Small intestine (tissue), 16 donors: ENCODE results near the gene BNIP3. TPM values are rescaled to one million over a fixed set of nuclear protein-coding genes. Genes with fewer than 3 reads are reported as not detected.

Experiments
- DNase-seq, 2 donors: peaks; one replicate each; pipeline versions ENCODE4 v3.0.0 to v3.0.0-alpha.2; 2013
- FAIRE-seq: peaks from 2 replicates; lab custom pipeline; 2012; peaks lifted over from hg19 to GRCh38; lab: Jason Lieb, UNC
- H3K27ac ChIP-seq, 3 donors: one replicate each; pipeline ENCODE4 v1.5.1; 2013; ENCODE audit warnings: low read length in 2 of 3, mild to moderate bottlenecking in 2 of 3, control low read depth in 1 of 3, inconsistent platforms in 1 of 3, low read depth in 1 of 3, moderate library complexity in 1 of 3
- H3K27me3 ChIP-seq, 3 donors: one replicate each; pipeline ENCODE4 v1.6.1; 2013; ENCODE audit warnings: low read length in 3 of 3, inconsistent platforms in 1 of 3; ENCODE audit not compliant: control insufficient read depth in 3 of 3, insufficient read depth in 3 of 3
- H3K36me3 ChIP-seq, 3 donors: one replicate each; pipeline ENCODE4 v1.6.1; 2013; ENCODE audit warnings: low read length in 3 of 3, inconsistent platforms in 1 of 3, low read depth in 1 of 3, mild to moderate bottlenecking in 1 of 3, moderate library complexity in 1 of 3; ENCODE audit not compliant: control insufficient read depth in 3 of 3, insufficient read depth in 2 of 3
- H3K4me1 ChIP-seq, 3 donors: one replicate each; pipeline ENCODE4 v1.6.1; 2013; ENCODE audit warnings: low read length in 2 of 3, inconsistent platforms in 1 of 3, low read depth in 1 of 3, mild to moderate bottlenecking in 1 of 3, moderate library complexity in 1 of 3; ENCODE audit not compliant: control insufficient read depth in 3 of 3, insufficient read depth in 2 of 3
- H3K4me3 ChIP-seq, 3 donors: one replicate each; pipeline ENCODE4 v1.5.1; 2013; ENCODE audit warnings: low read length in 3 of 3, control low read depth in 1 of 3, inconsistent platforms in 1 of 3, low read depth in 1 of 3, mild to moderate bottlenecking in 1 of 3, moderate library complexity in 1 of 3
- H3K9me3 ChIP-seq, 2 donors: one replicate each; pipeline ENCODE4 v1.6.1; 2013; ENCODE audit warnings: low read depth in 1 of 2, low read length in 1 of 2; ENCODE audit not compliant: control insufficient read depth in 2 of 2, insufficient read depth in 1 of 2
- WGBS, 3 donors: extraction: QIAGEN DNeasy Blood & Tissue Kit; methylation state at CpG; one replicate each; pipeline ENCODE4 v1.1.7; 2013; 5-methylcytosine and 5-hydroxymethylcytosine counted together
- long read RNA-seq, 10 donors: transcript quantifications; one replicate each; lab custom pipeline, GENCODE V29; 2026
- polyA plus RNA-seq, 4 donors: library from polyadenylated mRNA; stranded (reverse) in 3 of 4; unstranded in 1 of 4; fragments of 200-250 nt in 3 of 4; fragments of 120-200 nt in 1 of 4; gene quantifications; one replicate each; pipeline versions ENCODE4 v1.2.1 to v1.2.3, GENCODE V29; 2013
- donor health status: healthy with polysubstance abuse.
- donor health status: control.
- donor health status: control.
- donor health status: Bipolar disorder and iron deficiency.
- donor health status: healthy.

Gene BNIP3, protein sequence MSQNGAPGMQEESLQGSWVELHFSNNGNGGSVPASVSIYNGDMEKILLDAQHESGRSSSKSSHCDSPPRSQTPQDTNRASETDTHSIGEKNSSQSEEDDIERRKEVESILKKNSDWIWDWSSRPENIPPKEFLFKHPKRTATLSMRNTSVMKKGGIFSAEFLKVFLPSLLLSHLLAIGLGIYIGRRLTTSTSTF
- polyA plus RNA-seq, result 10 to 100 TPM; 12.2 to 70.0 (median 17.8) TPM
- long read RNA-seq, donor 1, transcript BNIP3-201 (6 exons, 2,861 nt), result major isoform, 98 of 161 reads
- long read RNA-seq, donor 1, transcript BNIP3-203 (2 exons, 752 nt), result minor isoform, 7 of 161 reads
- long read RNA-seq, donor 1, partial matches to known transcripts, result 52 of 161 reads
- long read RNA-seq, donor 1, other reads (novel, unspliced or antisense), result 0 of 161 reads
- long read RNA-seq, donor 2, transcript BNIP3-201 (6 exons, 2,861 nt), result major isoform, 19 of 25 reads
- long read RNA-seq, donor 2, partial matches to known transcripts, result 5 of 25 reads
- long read RNA-seq, donor 2, other reads (novel, unspliced or antisense), result 0 of 25 reads
- long read RNA-seq, donor 3, transcript BNIP3-201 (6 exons, 2,861 nt), result major isoform, 20 of 23 reads
- long read RNA-seq, donor 3, partial matches to known transcripts, result 0 of 23 reads
- long read RNA-seq, donor 3, other reads (novel, unspliced or antisense), result 0 of 23 reads
- long read RNA-seq, donor 4, result 0 reads
- long read RNA-seq, donor 5, transcript BNIP3-201 (6 exons, 2,861 nt), result major isoform, 6 of 7 reads
- long read RNA-seq, donor 5, partial matches to known transcripts, result 0 of 7 reads
- long read RNA-seq, donor 5, other reads (novel, unspliced or antisense), result 0 of 7 reads
- long read RNA-seq, donor 6, transcript BNIP3-201 (6 exons, 2,861 nt), result major isoform, 34 of 50 reads
- long read RNA-seq, donor 6, partial matches to known transcripts, result 13 of 50 reads
- long read RNA-seq, donor 6, other reads (novel, unspliced or antisense), result 0 of 50 reads
- long read RNA-seq, donor 7, result 0 reads
- long read RNA-seq, donor 8, partial matches to known transcripts, result 0 of 4 reads
- long read RNA-seq, donor 8, other reads (novel, unspliced or antisense), result 0 of 4 reads
- long read RNA-seq, donor 9, transcript BNIP3-201 (6 exons, 2,861 nt), result major isoform, 12 of 13 reads
- long read RNA-seq, donor 9, partial matches to known transcripts, result 0 of 13 reads
- long read RNA-seq, donor 9, other reads (novel, unspliced or antisense), result 0 of 13 reads
- long read RNA-seq, donor 10, transcript BNIP3-202 (5 exons, 3,066 nt), result minor isoform, 5 of 50 reads
- long read RNA-seq, donor 10, transcript BNIP3-201 (6 exons, 2,861 nt), result major isoform, 28 of 50 reads
- long read RNA-seq, donor 10, partial matches to known transcripts, result 16 of 50 reads
- long read RNA-seq, donor 10, other reads (novel, unspliced or antisense), result 0 of 50 reads

- Histone ChIP-seq H3K36me3 (peaks cover 0 to 3% (median 0%) of the 10 kb centered on the region in 3 donors), H3K27me3 (peaks cover 0 to 16% (median 2%) of the 10 kb centered on the region in 3 donors), H3K27ac (peak within 1 kb of the TSS in 2 of 3 donors; percentile 53 to 60), H3K4me1 (peaks cover 0 to 6% (median 0%) of the 10 kb centered on the region in 3 donors), H3K4me3 (peak within 1 kb of the TSS; percentile 46 to 75 (median 55)), H3K9me3 (peaks cover 0 to 14% of the 10 kb centered on the region in 2 donors)
- 0 to 1% (median 0%) methylated on average over 57 to 100 of the region's 100 CpGs for WGBS, 3 donors
- FAIRE-seq (no peak), DNase-seq (peak; percentile 87 to 97)
Measured at GRCh38 chr10:131981429-131982184, at the start of gene BNIP3. BNIP3 (minus strand) TSS chr10:131981923; CDS start chr10:131981806, 117 bp downstream.

DNA sequence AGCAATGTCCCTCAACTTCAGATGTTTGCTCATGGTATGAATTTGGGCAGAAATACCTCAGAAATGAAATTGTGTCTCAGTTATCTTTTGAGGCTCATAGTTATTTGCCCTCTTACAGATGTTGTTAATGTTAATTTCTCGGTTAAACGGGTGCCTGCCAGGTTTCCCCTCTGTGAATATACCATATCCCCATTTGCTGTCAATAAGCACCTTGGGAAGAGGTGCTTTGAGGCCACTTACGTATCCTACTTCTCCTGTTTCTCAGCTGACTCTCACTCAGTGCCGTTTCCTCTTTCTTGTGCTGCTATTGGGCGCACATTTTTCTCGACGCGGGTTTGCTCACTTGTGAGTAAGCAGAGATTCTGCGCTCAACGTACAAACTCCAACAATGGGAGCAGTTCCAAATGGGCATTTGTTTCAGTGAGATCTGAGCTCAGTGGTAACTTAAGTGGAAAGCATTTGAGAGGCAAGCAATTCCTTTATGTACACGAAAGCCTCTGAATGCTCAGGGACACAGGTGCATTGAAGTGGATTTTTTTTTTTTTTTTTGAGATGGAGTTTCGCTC lies 49.3 kb upstream of the BNIP3 start:
- Histone ChIP-seq H3K4me3 (no peak overlapping the region), H3K36me3 (no peaks in the 10 kb centered on the region), H3K4me1 (no peaks in the 10 kb centered on the region), H3K27me3 (peaks cover 2 to 16% (median 15%) of the 10 kb centered on the region in 3 donors), H3K27ac (no peak overlapping the region), H3K9me3 (no peaks in the 10 kb centered on the region)
- WGBS, 3 donors, result 66 to 78% (median 72%) methylated on average over 12 of the region's 12 CpGs
- no peak for DNase-seq
- FAIRE-seq, result no peak

GRCh38 chr10:132028706-132029105 lies 47.0 kb upstream of the BNIP3 start:
- Histone ChIP-seq H3K9me3 (no peaks in the 10 kb centered on the region), H3K27ac (no peak overlapping the region), H3K4me3 (no peak overlapping the region), H3K27me3 (peaks cover 0 to 11% (median 4%) of the 10 kb centered on the region in 3 donors), H3K4me1 (no peaks in the 10 kb centered on the region), H3K36me3 (no peaks in the 10 kb centered on the region)
- no peak for DNase-seq
- WGBS, 3 donors, result 50 to 58% (median 52%) methylated on average over 6 of the region's 6 CpGs
- no peak for FAIRE-seq

GRCh38 chr10:132027423-132027983 lies 45.8 kb upstream of the BNIP3 start:
- DNase-seq, result no peak
- WGBS, 3 donors, result 58 to 71% (median 65%) methylated on average over 3 of the region's 3 CpGs
- Histone ChIP-seq H3K27ac (no peak overlapping the region), H3K9me3 (no peaks in the 10 kb centered on the region), H3K36me3 (no peaks in the 10 kb centered on the region), H3K4me3 (no peak overlapping the region), H3K4me1 (no peaks in the 10 kb centered on the region), H3K27me3 (peaks cover 0 to 11% (median 6%) of the 10 kb centered on the region in 3 donors)
- no peak for FAIRE-seq

DNA sequence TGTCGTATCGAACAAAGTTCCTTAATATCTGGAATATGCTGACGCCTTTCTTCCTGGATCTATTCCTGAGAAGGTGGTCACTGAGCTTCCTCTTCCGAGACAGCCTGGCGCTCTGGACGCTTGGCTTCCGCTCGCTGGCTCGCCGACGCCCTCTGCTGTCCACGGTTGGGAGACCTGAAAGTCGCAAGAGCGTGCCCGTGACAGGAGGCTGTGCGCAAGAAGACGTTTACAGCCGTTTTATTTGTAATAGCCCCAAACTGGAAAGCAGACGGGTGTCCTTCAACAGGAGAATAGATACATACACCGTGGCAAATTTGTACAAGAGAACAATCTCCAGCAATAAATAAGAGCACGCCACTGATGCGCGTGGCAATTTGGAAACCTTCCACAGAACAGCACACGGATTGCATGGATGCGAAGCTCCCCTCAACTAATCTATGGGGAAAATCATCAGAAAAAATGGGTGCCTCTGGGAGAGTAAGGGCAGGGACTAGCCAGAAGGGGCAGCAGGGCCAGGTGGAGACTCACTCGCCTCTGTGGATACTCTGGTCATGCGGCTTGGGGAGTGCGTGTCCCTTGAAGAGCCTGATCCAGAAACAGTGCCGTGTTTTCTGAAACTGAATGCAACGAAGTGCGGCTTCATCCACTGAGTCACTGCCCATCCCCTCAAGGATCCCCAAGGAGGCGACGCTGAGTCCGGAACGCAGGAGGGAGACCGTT lies 41.5 kb upstream of the BNIP3 start:
- no peaks in the 10 kb centered on the region for H3K36me3 ChIP-seq
- WGBS, 3 donors, result 13 to 18% (median 16%) methylated on average over 36 of the region's 36 CpGs
- peak; percentile 65 to 89 for DNase-seq
- H3K9me3 ChIP-seq, result no peaks in the 10 kb centered on the region
- no peak for FAIRE-seq
- no peaks in the 10 kb centered on the region for H3K4me1 ChIP-seq
- peaks cover 0 to 11% (median 4%) of the 10 kb centered on the region in 3 donors for H3K27me3 ChIP-seq
- H3K4me3 ChIP-seq, result peak overlapping the region in 1 of 3 donors; percentile 7
- no peak overlapping the region for H3K27ac ChIP-seq

DNA sequence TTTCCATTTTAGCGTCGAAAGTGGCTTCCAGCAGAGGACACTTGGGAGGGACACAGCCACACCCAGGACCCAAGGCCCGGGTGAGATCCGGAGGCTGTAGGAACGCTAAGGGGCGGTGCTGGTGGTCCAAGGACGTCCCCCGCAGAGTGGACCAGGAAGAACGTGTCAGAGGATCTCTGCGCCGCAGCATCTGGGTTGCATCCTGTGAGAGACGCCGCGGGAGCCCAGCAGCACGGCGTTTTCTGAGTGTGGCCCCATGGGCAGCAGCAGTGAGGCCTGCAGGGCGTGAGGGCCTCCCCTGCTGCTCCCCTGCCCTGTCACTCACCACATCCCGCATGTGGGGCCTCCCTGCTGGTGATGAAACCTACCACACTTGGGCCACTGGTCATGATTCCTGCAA lies 40.5 kb upstream of the BNIP3 start:
- DNase-seq (no peak), FAIRE-seq (no peak)
- Histone ChIP-seq H3K36me3 (no peaks in the 10 kb centered on the region), H3K27ac (no peak overlapping the region), H3K4me1 (no peaks in the 10 kb centered on the region), H3K4me3 (no peak overlapping the region), H3K27me3 (peaks cover 0 to 11% (median 4%) of the 10 kb centered on the region in 3 donors), H3K9me3 (no peaks in the 10 kb centered on the region)
- WGBS, 3 donors, result 81 to 85% (median 85%) methylated on average over 18 of the region's 18 CpGs
